Spleen (tissue), 7 donors: ENCODE results near the gene LIPE.

ENCODE experiments used
- CTCF ChIP-seq, 11 experiments: fragments of 200-600 bp in 7 of 11; fragments of 450-650 bp in 4 of 11; sonication (generic) in 4 of 11; IDR thresholded peaks in 8 of 11; conservative IDR thresholded peaks in 3 of 11; 1 replicate in 7 of 11; 2 replicates in 4 of 11; pipeline versions ENCODE4 v1.4.0 to v1.8.0; 2016 to 2021; ENCODE audit warnings: antibody characterized with exemption in 11 of 11, inconsistent platforms in 4 of 11, mild to moderate bottlenecking in 1 of 11
- POLR2AphosphoS5 ChIP-seq, 3 donors: sonication (generic); formaldehyde crosslinking; IDR thresholded peaks; one replicate each; pipeline ENCODE4 v1.5.1; 2017; ENCODE audit warnings: antibody characterized with exemption in 3 of 3
- donor health status: DM: no; HTN: no; CAD: no; lungs with moderate emphysema.
- donor health status: DM: no; HTN: no; CAD: no.
- donor health status: DM: no; HTN: no; CAD: no.

GRCh38 chr19:42400404-42400803 is 26.8 kb downstream of the LIPE start:
- no peak for TF ChIP-seq CTCF (IDR thresholded peaks at IDR 0.05 in 8 of 11, conservative IDR thresholded peaks at IDR 0.05 in 3 of 11)
- no peak for TF ChIP-seq POLR2AphosphoS5 (IDR thresholded peaks at IDR 0.05)
